GM20431 (cell line): Measurements from ENCODE around the gene SCN8A.

Experiments used
- in situ Hi-C: fragments of 300-500 bp; cut with MseI, MboI; formaldehyde crosslinking; loops from one replicate; pipeline ENCODE4 v1.15.0; 2020; ENCODE audit warnings: low sequenced_read_pairs; ENCODE audit not compliant: unreplicated experiment

SCN8A gene

GRCh38 chr12:51699219-51699618 is 108.2 kb downstream of the SCN8A start:
- in situ Hi-C loops, result no loop called here

GRCh38 chr12:51700887-51701286 is 109.9 kb downstream of the SCN8A start:
- in situ Hi-C loops, result no loop called here

- in situ Hi-C loops, result no loop called here
Measured at GRCh38 chr12:51702587-51702986, 111.6 kb downstream of the SCN8A start.

GRCh38 chr12:51705450-51705849 is 114.4 kb downstream of the SCN8A start:
- in situ Hi-C loops, result no loop called here

GRCh38 chr12:51706206-51706605 is 115.2 kb downstream of the SCN8A start:
- in situ Hi-C loops, result no loop called here

GRCh38 chr12:51714666-51715065 is 123.6 kb downstream of the SCN8A start:
- in situ Hi-C loops, result no loop called here

GRCh38 chr12:51717326-51717925 is 126.4 kb downstream of the SCN8A start:
- in situ Hi-C loops, result no loop called here

- in situ Hi-C loops, result no loop called here
Measured at GRCh38 chr12:51721282-51721940, 130.4 kb downstream of the SCN8A start.

GRCh38 chr12:51722431-51722830 is 131.4 kb downstream of the SCN8A start:
- in situ Hi-C loops, result no loop called here

- in situ Hi-C loops, result no loop called here
Measured at GRCh38 chr12:51726161-51726560, 135.1 kb downstream of the SCN8A start.

GRCh38 chr12:51726931-51727330 is 135.9 kb downstream of the SCN8A start:
- in situ Hi-C loops, result no loop called here

GRCh38 chr12:51729331-51729730 is 138.3 kb downstream of the SCN8A start:
- in situ Hi-C loops, result no loop called here

GRCh38 chr12:51730745-51731144 is 139.7 kb downstream of the SCN8A start:
- in situ Hi-C loops, result no loop called here

- in situ Hi-C loops, result no loop called here
Measured at GRCh38 chr12:51740536-51740935, 149.5 kb downstream of the SCN8A start.

- in situ Hi-C loops, result no loop called here
Measured at GRCh38 chr12:51744235-51744634, 153.2 kb downstream of the SCN8A start.

- in situ Hi-C loops, result no loop called here
Measured at GRCh38 chr12:51744957-51745356, 153.9 kb downstream of the SCN8A start.

GRCh38 chr12:51746416-51746815 is 155.4 kb downstream of the SCN8A start:
- in situ Hi-C loops, result no loop called here

GRCh38 chr12:51748235-51748634 is 157.2 kb downstream of the SCN8A start:
- in situ Hi-C loops, result no loop called here

GRCh38 chr12:51749206-51749985 is 158.4 kb downstream of the SCN8A start:
- in situ Hi-C loops, result no loop called here

- in situ Hi-C loops, result no loop called here
Measured at GRCh38 chr12:51749986-51750317, 158.9 kb downstream of the SCN8A start.

GRCh38 chr12:51751661-51752060 is 160.6 kb downstream of the SCN8A start:
- in situ Hi-C loops, result no loop called here
